Coronary artery (tissue), 2 donors: ENCODE measurements around the gene TAMALIN.
"Not testable (repeated sequence)": the region's sequence is repeated elsewhere in the genome, so short reads cannot be mapped to it uniquely, and the experiment has no call there.

Experiments
- DNase-seq: peaks from one replicate; pipeline ENCODE4 v3.0.0-alpha.2; 2017; ENCODE audit warnings: low spot score
- H3K27ac ChIP-seq, 2 donors: fragments of 200-600 bp; sonication (generic); one replicate each; pipeline ENCODE4 v1.5.1; 2016 to 2019
- H3K4me3 ChIP-seq: fragments of 200-600 bp; sonication (generic); 2 replicates; pipeline ENCODE4 v1.5.1; 2016; ENCODE audit warnings: mild to moderate bottlenecking, moderate library complexity
- CTCF ChIP-seq: fragments of 200-600 bp; sonication (generic); IDR thresholded peaks from one replicate; pipeline ENCODE4 v1.5.1; 2019; ENCODE audit warnings: antibody characterized with exemption

The TAMALIN gene

GRCh38 chr12:51972849-51973273 is 33.9 kb upstream of the TAMALIN start:
- no peak overlapping the region for H3K27ac ChIP-seq
- TF ChIP-seq CTCF: no peak
- DNase-seq: peak; percentile 75
- H3K4me3 ChIP-seq: peak overlapping the region; percentile 1

- no peak for DNase-seq
- peak overlapping the region; percentile 3 for H3K4me3 ChIP-seq
- TF ChIP-seq CTCF: no peak
- H3K27ac ChIP-seq: no peak overlapping the region
These were observed 33.2 kb upstream of the TAMALIN start for GRCh38 chr12:51973560-51973959.

GRCh38 chr12:51974646-51975045 is 32.1 kb upstream of the TAMALIN start:
- peak; percentile 14 for DNase-seq
- no peak for TF ChIP-seq CTCF
- Histone ChIP-seq H3K27ac (no peak overlapping the region), H3K4me3 (no peak overlapping the region)

- TF ChIP-seq CTCF: no peak
- H3K4me3 ChIP-seq: no peak overlapping the region
- no peak overlapping the region for H3K27ac ChIP-seq
- DNase-seq: peak; percentile 59
These were observed 31.6 kb upstream of the TAMALIN start for GRCh38 chr12:51975196-51975595.

GRCh38 chr12:51976376-51977160 is 30.2 kb upstream of the TAMALIN start:
- DNase-seq: no peak
- no peak overlapping the region for H3K4me3 ChIP-seq
- H3K27ac ChIP-seq: no peak overlapping the region
- no peak for TF ChIP-seq CTCF

- Histone ChIP-seq H3K4me3 (no peak overlapping the region), H3K27ac (no peak overlapping the region)
- no peak for DNase-seq
- no peak for TF ChIP-seq CTCF
These were observed 29.4 kb upstream of the TAMALIN start for GRCh38 chr12:51977320-51977753.

GRCh38 chr12:51979306-51979705 is 27.4 kb upstream of the TAMALIN start:
- DNase-seq, H3K4me3 ChIP-seq, H3K27ac ChIP-seq: not testable (repeated sequence)
